ENCODE data around the gene SIAE. TPM values are rescaled to one million over a fixed set of nuclear protein-coding genes. Genes with fewer than 3 reads are reported as not detected.

The SIAE gene
- total and polyA plus RNA-seq, 10 donors: 4.7 to 15.3 (median 10.7) TPM

DNA sequence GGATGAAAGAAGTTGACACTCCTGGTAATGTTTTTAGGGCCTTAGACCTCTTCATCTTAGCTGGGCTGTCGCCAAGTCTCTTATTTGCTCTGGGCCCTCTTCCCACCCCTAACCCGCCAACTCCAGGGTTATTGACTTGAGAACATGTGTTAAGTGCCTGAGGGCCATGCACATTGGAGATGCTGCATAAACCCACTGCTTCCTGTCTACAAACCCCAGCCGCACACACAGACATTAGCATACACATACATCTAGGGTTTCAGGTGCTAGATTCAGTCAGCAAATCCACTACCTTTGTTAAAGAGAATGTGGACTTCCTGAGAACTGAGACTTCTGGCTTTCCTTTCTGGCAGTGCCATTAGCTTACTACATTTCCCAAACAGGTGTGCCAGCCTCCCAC, 61.5 kb downstream of the SIAE start:
- no peaks in the 10 kb centered on the region for H3K36me3 ChIP-seq
- peaks cover 0 to 20% (median 0%) of the 10 kb centered on the region in 7 donors for H3K27me3 ChIP-seq (replicated peaks in 1 of 7)
- H3K27ac ChIP-seq: no peak overlapping the region
- H3K4me1 ChIP-seq: no peaks in the 10 kb centered on the region
- WGBS, 5 donors: 36 to 60% (median 46%) methylated on average over 3 of the region's 3 CpGs
- H3K9me3 ChIP-seq: no peaks in the 10 kb centered on the region
- DNase-seq: no peak
- H3K4me3 ChIP-seq: no peak overlapping the region
- intact Hi-C loops (cut with DNase I; ENCODE audit: low total_unique reads): no loop called here
- no peak for TF ChIP-seq POLR2AphosphoS5 (IDR thresholded peaks at IDR 0.05)
- TF ChIP-seq POLR2A (IDR thresholded peaks at IDR 0.05): no peak
- TF ChIP-seq, protein P1, sequence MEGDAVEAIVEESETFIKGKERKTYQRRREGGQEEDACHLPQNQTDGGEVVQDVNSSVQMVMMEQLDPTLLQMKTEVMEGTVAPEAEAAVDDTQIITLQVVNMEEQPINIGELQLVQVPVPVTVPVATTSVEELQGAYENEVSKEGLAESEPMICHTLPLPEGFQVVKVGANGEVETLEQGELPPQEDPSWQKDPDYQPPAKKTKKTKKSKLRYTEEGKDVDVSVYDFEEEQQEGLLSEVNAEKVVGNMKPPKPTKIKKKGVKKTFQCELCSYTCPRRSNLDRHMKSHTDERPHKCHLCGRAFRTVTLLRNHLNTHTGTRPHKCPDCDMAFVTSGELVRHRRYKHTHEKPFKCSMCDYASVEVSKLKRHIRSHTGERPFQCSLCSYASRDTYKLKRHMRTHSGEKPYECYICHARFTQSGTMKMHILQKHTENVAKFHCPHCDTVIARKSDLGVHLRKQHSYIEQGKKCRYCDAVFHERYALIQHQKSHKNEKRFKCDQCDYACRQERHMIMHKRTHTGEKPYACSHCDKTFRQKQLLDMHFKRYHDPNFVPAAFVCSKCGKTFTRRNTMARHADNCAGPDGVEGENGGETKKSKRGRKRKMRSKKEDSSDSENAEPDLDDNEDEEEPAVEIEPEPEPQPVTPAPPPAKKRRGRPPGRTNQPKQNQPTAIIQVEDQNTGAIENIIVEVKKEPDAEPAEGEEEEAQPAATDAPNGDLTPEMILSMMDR (IDR thresholded peaks at IDR 0.05 in 8 of 11, conservative IDR thresholded peaks at IDR 0.05 in 3 of 11): no peak

GRCh38 chr11:124611064-124611463, 62.5 kb downstream of the SIAE start, which contains the start of gene PANX3:
Gene PANX3 (plus strand): TSS chr11:124611428. CDS start chr11:124611557, 129 bp downstream.
- intact Hi-C loops (cut with DNase I; ENCODE audit: low total_unique reads): no loop called here
- H3K9me3 ChIP-seq: no peaks in the 10 kb centered on the region
- 76 to 86% (median 84%) methylated on average over 5 of the region's 5 CpGs for WGBS, 5 donors
- DNase-seq: no peak
- no peak within 1 kb of the TSS for H3K4me3 ChIP-seq
- no peaks in the 10 kb centered on the region for H3K4me1 ChIP-seq
- H3K36me3 ChIP-seq: no peaks in the 10 kb centered on the region
- H3K27ac ChIP-seq: no peak within 1 kb of the TSS
- TF ChIP-seq POLR2A (IDR thresholded peaks at IDR 0.05): no peak
- no peak for TF ChIP-seq POLR2AphosphoS5 (IDR thresholded peaks at IDR 0.05)
- TF ChIP-seq, protein P1 (IDR thresholded peaks at IDR 0.05 in 8 of 11, conservative IDR thresholded peaks at IDR 0.05 in 3 of 11): no peak
- peaks cover 0 to 12% (median 0%) of the 10 kb centered on the region in 7 donors for H3K27me3 ChIP-seq (replicated peaks in 1 of 7)

GRCh38 chr11:124610295-124610694, 63.2 kb downstream of the SIAE start:
- no peak overlapping the region for H3K27ac ChIP-seq
- no peaks in the 10 kb centered on the region for H3K36me3 ChIP-seq
- TF ChIP-seq, protein P1 (IDR thresholded peaks at IDR 0.05 in 8 of 11, conservative IDR thresholded peaks at IDR 0.05 in 3 of 11): no peak
- no peak for TF ChIP-seq POLR2AphosphoS5 (IDR thresholded peaks at IDR 0.05)
- no peak for TF ChIP-seq POLR2A (IDR thresholded peaks at IDR 0.05)
- H3K4me3 ChIP-seq: no peak overlapping the region
- H3K4me1 ChIP-seq: peaks cover 0 to 7% (median 0%) of the 10 kb centered on the region in 6 donors
- H3K9me3 ChIP-seq: no peaks in the 10 kb centered on the region
- intact Hi-C loops (cut with DNase I; ENCODE audit: low total_unique reads): no loop called here
- 79 to 96% (median 86%) methylated on average over 2 of the region's 2 CpGs for WGBS, 5 donors
- DNase-seq: no peak
- H3K27me3 ChIP-seq (replicated peaks in 1 of 7): peaks cover 0 to 12% (median 0%) of the 10 kb centered on the region in 7 donors

DNA sequence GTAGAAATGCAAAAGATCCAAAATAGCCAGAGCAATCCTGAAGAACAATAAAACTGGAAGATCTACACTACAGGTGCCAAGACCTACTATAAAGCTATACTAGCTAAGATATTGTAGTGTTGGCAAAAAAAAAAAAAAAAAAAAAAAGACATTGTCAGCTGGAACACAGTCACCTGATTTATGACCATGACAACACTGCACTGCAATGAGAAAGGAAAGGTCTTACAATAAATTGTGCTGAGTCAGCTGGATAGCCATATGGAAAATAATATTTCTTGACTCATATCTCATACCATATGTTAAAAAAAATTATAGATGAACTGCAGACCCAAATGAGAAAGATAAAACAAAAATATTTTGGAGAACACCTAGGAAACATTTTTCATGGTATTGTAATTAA, 65.4 kb downstream of the SIAE start:
- Histone ChIP-seq H3K4me1 (peaks cover 0 to 8% (median 0%) of the 10 kb centered on the region in 6 donors), H3K27ac (no peak overlapping the region), H3K4me3 (no peak overlapping the region), H3K36me3 (no peaks in the 10 kb centered on the region), H3K27me3 (replicated peaks in 1 of 7) (no peaks in the 10 kb centered on the region), H3K9me3 (no peaks in the 10 kb centered on the region)
- TF ChIP-seq POLR2A (IDR thresholded peaks at IDR 0.05): no peak
- TF ChIP-seq, protein P1 (IDR thresholded peaks at IDR 0.05 in 8 of 11, conservative IDR thresholded peaks at IDR 0.05 in 3 of 11): no peak
- TF ChIP-seq POLR2AphosphoS5 (IDR thresholded peaks at IDR 0.05): no peak
- DNase-seq: no peak
- intact Hi-C loops (cut with DNase I; ENCODE audit: low total_unique reads): no loop called here

All from spleen (tissue), 11 donors.